Lung (tissue), 12 donors: ENCODE results near the gene FASN. TPM values are rescaled to one million over a fixed set of nuclear protein-coding genes. Genes with fewer than 3 reads are reported as not detected.

ENCODE experiments used
- ATAC-seq: fragments of 200-7000 bp; cut with Tn5 transposase; one replicate; pipeline ENCODE4 v1.9.1; 2020; ENCODE audit warnings: moderate number of reproducible peaks; ENCODE audit not compliant: insufficient read depth, low FRiP score
- DNase-seq, 3 donors: peaks; one replicate each; pipeline ENCODE4 v3.0.0-alpha.2; 2013 to 2017
- H3K27ac ChIP-seq, 2 donors: one replicate each; pipeline ENCODE4 v1.5.1; 2013; ENCODE audit warnings: mild to moderate bottlenecking in 2 of 2, moderate library complexity in 2 of 2, control low read depth in 1 of 2, inconsistent platforms in 1 of 2, low read depth in 1 of 2, low read length in 1 of 2
- H3K27me3 ChIP-seq, 3 donors: one replicate each; pipeline ENCODE4 v1.5.1; 2013; ENCODE audit warnings: low read length in 2 of 3; ENCODE audit not compliant: control insufficient read depth in 3 of 3, insufficient read depth in 3 of 3
- H3K36me3 ChIP-seq, 4 donors: one replicate each; pipeline ENCODE4 v1.5.1; 2013; ENCODE audit warnings: low read length in 4 of 4, mild to moderate bottlenecking in 1 of 4, moderate library complexity in 1 of 4; ENCODE audit not compliant: control insufficient read depth in 4 of 4, insufficient read depth in 4 of 4
- H3K4me1 ChIP-seq, 5 donors: one replicate each; pipeline ENCODE4 v1.5.1; 2013; ENCODE audit warnings: low read length in 5 of 5, mild to moderate bottlenecking in 2 of 5, moderate library complexity in 1 of 5; ENCODE audit not compliant: control insufficient read depth in 5 of 5, insufficient read depth in 5 of 5
- H3K4me3 ChIP-seq: one replicate; pipeline ENCODE4 v1.5.1; 2013; ENCODE audit warnings: mild to moderate bottlenecking, control low read depth, moderate library complexity
- H3K9ac ChIP-seq, 2 donors: one replicate each; pipeline ENCODE4 v1.5.1; 2013; ENCODE audit warnings: low read length in 2 of 2, control low read depth in 1 of 2; ENCODE audit not compliant: insufficient read depth in 1 of 2
- H3K9me3 ChIP-seq, 4 donors: one replicate each; pipeline ENCODE4 v1.5.1; 2013; ENCODE audit warnings: low read length in 3 of 4, mild to moderate bottlenecking in 1 of 4, moderate library complexity in 1 of 4; ENCODE audit not compliant: control insufficient read depth in 4 of 4, insufficient read depth in 3 of 4
- CTCF ChIP-seq: IDR thresholded peaks from 2 replicates; pipeline ENCODE4 v1.5.1; 2012; ENCODE audit warnings: mild to moderate bottlenecking; ENCODE audit errors: control extremely low read depth, extremely low read depth
- WGBS, 2 donors: extraction: QIAGEN DNeasy Blood & Tissue Kit; methylation state at CpG; one replicate each; pipeline ENCODE4 v1.1.7; 2013; 5-methylcytosine and 5-hydroxymethylcytosine counted together
- polyA plus RNA-seq, 2 donors: library from polyadenylated mRNA; stranded (reverse); fragments of 200-250 nt; gene quantifications; one replicate each; pipeline ENCODE4 v1.2.1, GENCODE V29; 2013
- total RNA-seq, 2 donors: library from RNA; depleted of rRNA in 1 of 2; stranded (reverse); fragments of >200 nt in 1 of 2; gene quantifications; one replicate each; pipeline ENCODE4 v1.2.1, GENCODE V29; 2014 to 2021
- donor health status: control.
- donor health status: control.
- donor health status: Bipolar disorder and iron deficiency.
- donor health status: healthy.
- donor health status: DM: yes; HTN: yes; CAD: no.

Gene FASN
- total and polyA plus RNA-seq, 4 donors: 46.2 to 604 (median 212) TPM

- no peak for TF ChIP-seq CTCF
- no peaks in the 10 kb centered on the region for H3K27me3 ChIP-seq
- H3K4me3 ChIP-seq: peak overlapping the region; percentile 74
- no peak for ATAC-seq
- H3K36me3 ChIP-seq: peaks cover 0 to 43% (median 9%) of the 10 kb centered on the region in 4 donors
- WGBS, 2 donors: 92% methylated on average over 28 of the region's 28 CpGs
- peaks cover 0 to 24% (median 8%) of the 10 kb centered on the region in 5 donors for H3K4me1 ChIP-seq
- H3K27ac ChIP-seq: peak overlapping the region in 1 of 2 donors; percentile 30
- H3K9ac ChIP-seq: peak overlapping the region in 1 of 2 donors; percentile 19
- H3K9me3 ChIP-seq: no peaks in the 10 kb centered on the region
- DNase-seq: no peak
Observed at GRCh38 chr17:82050152-82050760, 47.8 kb downstream of the FASN start.

- Histone ChIP-seq H3K9ac (no peak overlapping the region), H3K9me3 (no peaks in the 10 kb centered on the region), H3K36me3 (peaks cover 0 to 36% (median 4%) of the 10 kb centered on the region in 4 donors), H3K27ac (no peak overlapping the region), H3K27me3 (no peaks in the 10 kb centered on the region), H3K4me1 (peaks cover 0 to 24% (median 8%) of the 10 kb centered on the region in 5 donors), H3K4me3 (no peak overlapping the region)
- WGBS, 2 donors: 95 to 99% methylated on average over 13 to 16 of the region's 16 CpGs
- ATAC-seq: no peak
- TF ChIP-seq CTCF: no peak
- DNase-seq: no peak
Observed at GRCh38 chr17:82049521-82049971, 48.5 kb downstream of the FASN start.

- H3K4me1 ChIP-seq: peaks cover 0 to 24% (median 8%) of the 10 kb centered on the region in 5 donors
- DNase-seq (no peak), ATAC-seq (no peak)
- WGBS, 2 donors: 90 to 92% methylated on average over 8 of the region's 8 CpGs
- H3K27me3 ChIP-seq: no peaks in the 10 kb centered on the region
- H3K4me3 ChIP-seq: no peak overlapping the region
- no peak overlapping the region for H3K9ac ChIP-seq
- no peaks in the 10 kb centered on the region for H3K9me3 ChIP-seq
- peaks cover 0 to 32% (median 4%) of the 10 kb centered on the region in 4 donors for H3K36me3 ChIP-seq
- H3K27ac ChIP-seq: no peak overlapping the region
- no peak for TF ChIP-seq CTCF
Observed at GRCh38 chr17:82049106-82049505, 48.9 kb downstream of the FASN start.
